Measurements from ENCODE around the gene KCNIP1. TPM values are rescaled to one million over a fixed set of nuclear protein-coding genes. Genes with fewer than 3 reads are reported as not detected.

KCNIP1 gene
- total RNA-seq, 2 donors from 2014 or later = 1.6 to 13.5 TPM

DNA sequence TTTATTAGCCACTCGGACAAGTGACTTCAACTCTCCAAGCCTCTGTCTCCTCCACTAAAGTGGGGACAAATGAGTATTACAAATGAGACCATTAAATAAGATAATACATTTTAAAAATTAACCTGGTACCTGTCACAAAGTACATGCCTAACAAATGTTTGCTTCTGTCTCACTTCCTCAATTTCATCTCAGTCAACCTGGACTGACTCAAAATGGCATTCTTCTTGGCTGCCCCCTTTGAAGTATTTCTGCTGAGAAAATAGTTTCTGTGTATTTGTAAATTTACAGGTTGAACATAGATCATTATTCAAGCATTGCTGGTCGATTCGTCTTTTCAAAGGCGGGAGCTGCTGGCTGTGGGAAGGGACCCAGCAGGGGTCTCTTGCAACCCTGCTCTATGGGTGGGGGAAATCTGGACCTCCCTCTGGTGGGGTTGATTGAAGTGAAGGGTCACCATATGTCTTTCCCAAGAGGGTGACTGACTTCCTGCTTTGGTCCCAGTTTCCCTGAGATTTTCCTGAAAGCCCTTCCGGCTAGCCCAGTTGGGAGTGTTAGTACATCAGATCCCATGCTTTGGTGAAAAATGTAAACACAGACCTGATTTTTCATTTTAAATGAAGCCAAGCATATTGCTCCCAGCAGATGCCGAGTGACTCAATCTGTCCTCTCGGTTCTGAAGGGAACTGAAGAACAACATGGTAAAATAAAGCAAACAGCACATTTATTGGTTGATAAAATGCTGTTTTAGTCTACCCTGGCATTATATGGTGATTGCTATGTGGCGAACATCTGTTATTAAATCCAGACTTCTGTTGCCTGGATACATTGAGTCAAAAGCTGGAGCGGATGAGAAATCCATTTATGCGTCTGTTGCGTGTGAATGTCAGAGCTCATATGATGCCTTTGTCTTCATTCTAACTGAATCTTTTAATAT, 73.0 kb downstream of the KCNIP1 start:
- no peaks in the 10 kb centered on the region for H3K4me1 ChIP-seq (replicated peaks)
- intact Hi-C loops (cut with DNase I) = no loop called here
- 76% methylated on average over 11 of the region's 11 CpGs for WGBS
- no peaks in the 10 kb centered on the region for H3K27me3 ChIP-seq (replicated peaks; ENCODE audit: insufficient read depth)
- H3K9me3 ChIP-seq = no peaks in the 10 kb centered on the region
- no peak overlapping the region for H3K4me3 ChIP-seq
- no peak overlapping the region for H3K27ac ChIP-seq
- no peak for DNase-seq (ENCODE audit: low spot score)
- TF ChIP-seq, protein P1, sequence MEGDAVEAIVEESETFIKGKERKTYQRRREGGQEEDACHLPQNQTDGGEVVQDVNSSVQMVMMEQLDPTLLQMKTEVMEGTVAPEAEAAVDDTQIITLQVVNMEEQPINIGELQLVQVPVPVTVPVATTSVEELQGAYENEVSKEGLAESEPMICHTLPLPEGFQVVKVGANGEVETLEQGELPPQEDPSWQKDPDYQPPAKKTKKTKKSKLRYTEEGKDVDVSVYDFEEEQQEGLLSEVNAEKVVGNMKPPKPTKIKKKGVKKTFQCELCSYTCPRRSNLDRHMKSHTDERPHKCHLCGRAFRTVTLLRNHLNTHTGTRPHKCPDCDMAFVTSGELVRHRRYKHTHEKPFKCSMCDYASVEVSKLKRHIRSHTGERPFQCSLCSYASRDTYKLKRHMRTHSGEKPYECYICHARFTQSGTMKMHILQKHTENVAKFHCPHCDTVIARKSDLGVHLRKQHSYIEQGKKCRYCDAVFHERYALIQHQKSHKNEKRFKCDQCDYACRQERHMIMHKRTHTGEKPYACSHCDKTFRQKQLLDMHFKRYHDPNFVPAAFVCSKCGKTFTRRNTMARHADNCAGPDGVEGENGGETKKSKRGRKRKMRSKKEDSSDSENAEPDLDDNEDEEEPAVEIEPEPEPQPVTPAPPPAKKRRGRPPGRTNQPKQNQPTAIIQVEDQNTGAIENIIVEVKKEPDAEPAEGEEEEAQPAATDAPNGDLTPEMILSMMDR (IDR thresholded peaks at IDR 0.05) = no peak
- TF ChIP-seq POLR2AphosphoS5 (IDR thresholded peaks at IDR 0.05) (no peak), POLR2A (IDR thresholded peaks at IDR 0.05) (no peak)
- H3K36me3 ChIP-seq = no peaks in the 10 kb centered on the region

DNA sequence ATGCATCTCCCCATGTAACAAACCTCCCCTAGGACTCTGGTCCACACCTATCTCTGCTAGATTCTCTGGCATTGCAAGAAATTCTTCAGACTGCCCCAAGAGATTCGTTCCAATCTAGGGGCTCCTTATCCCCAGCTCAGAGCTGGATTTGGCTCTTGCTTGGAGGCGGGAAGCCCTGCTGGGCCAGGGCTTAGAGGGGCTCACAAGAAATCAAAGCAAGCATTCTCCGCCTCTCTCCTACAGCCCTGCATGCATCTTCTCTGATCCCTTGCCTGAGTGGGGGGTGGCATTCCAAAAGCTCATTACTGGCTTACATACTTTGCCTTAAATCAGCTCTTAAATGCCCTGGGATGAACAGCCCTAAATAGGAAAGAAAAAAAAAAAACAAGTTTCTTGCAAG, 75.8 kb downstream of the KCNIP1 start:
- TF ChIP-seq POLR2AphosphoS5 (IDR thresholded peaks at IDR 0.05) = no peak
- DNase-seq (ENCODE audit: low spot score) = no peak
- 73% methylated on average over 3 of the region's 3 CpGs for WGBS
- Histone ChIP-seq H3K27ac (no peak overlapping the region), H3K9me3 (no peaks in the 10 kb centered on the region), H3K36me3 (no peaks in the 10 kb centered on the region), H3K4me3 (no peak overlapping the region), H3K27me3 (replicated peaks; ENCODE audit: insufficient read depth) (no peaks in the 10 kb centered on the region), H3K4me1 (replicated peaks) (no peaks in the 10 kb centered on the region)
- intact Hi-C loops (cut with DNase I) = no loop called here

DNA sequence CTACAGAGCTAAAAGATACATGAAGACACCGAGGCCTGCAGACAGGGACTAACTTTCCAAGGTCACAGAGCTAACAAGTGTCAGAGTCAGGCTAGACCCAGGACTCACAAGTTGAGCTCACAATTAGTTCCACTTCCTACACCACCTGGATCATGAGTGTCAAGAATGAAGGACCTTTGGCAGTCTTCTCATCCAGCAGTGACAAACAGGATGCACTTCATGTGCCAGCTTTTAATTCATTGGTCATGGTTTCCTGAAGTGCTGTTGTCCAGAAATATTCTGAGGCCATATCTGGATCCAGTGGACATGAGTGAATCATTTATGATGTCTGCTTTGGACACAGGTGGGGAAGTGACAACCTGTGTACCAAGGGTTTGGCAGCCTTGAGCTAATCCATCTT, 77.4 kb downstream of the KCNIP1 start:
- Histone ChIP-seq H3K4me1 (replicated peaks) (no peaks in the 10 kb centered on the region), H3K9me3 (no peaks in the 10 kb centered on the region), H3K27me3 (replicated peaks; ENCODE audit: insufficient read depth) (no peaks in the 10 kb centered on the region), H3K36me3 (no peaks in the 10 kb centered on the region), H3K27ac (no peak overlapping the region), H3K4me3 (no peak overlapping the region)
- 89% methylated on average over 1 of the region's 1 CpG for WGBS
- intact Hi-C loops (cut with DNase I) = no loop called here
- DNase-seq (ENCODE audit: low spot score) = no peak
- TF ChIP-seq POLR2AphosphoS5 (IDR thresholded peaks at IDR 0.05) (no peak), POLR2A (IDR thresholded peaks at IDR 0.05) (no peak)
- TF ChIP-seq, protein P1 (IDR thresholded peaks at IDR 0.05) = no peak

DNA sequence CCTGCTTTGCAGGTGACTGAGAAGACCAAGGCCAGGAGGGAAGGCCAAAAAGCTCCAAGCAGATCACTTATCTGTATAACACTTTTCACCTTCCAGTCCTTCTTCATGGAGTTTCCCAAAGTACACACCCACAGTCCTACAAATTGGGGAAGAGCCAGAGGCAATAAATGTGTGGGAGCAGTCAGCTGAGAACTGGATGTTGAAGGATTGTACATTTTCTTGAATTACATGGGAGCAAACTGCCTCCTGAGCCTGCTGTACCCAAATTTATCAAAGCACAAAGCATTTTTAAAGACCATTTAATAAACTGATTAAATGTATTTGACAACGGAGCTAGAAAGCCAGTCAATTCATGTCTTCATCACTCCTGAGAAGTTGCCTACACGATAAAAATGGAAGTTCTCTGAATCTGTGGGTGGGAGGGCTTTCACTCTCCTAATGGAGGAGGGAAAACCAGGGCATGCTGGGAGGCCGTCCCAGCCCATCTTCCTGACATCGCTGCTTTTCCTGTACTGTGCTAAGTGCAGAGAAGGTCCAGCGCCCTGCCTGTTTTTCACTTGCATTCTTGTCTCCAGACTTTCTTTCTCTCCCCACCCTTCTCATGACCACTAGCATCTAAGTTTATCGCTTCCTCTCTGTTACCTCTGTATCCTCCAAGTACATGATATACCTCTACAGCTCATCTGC, 79.0 kb downstream of the KCNIP1 start:
- 79% methylated on average over 6 of the region's 6 CpGs for WGBS
- H3K27ac ChIP-seq = no peak overlapping the region
- no peak overlapping the region for H3K4me3 ChIP-seq
- TF ChIP-seq, protein P1 (IDR thresholded peaks at IDR 0.05) = no peak
- no peak for DNase-seq (ENCODE audit: low spot score)
- H3K9me3 ChIP-seq = no peaks in the 10 kb centered on the region
- no peaks in the 10 kb centered on the region for H3K36me3 ChIP-seq
- H3K27me3 ChIP-seq (replicated peaks; ENCODE audit: insufficient read depth) = no peaks in the 10 kb centered on the region
- intact Hi-C loops (cut with DNase I) = no loop called here
- no peaks in the 10 kb centered on the region for H3K4me1 ChIP-seq (replicated peaks)

DNA sequence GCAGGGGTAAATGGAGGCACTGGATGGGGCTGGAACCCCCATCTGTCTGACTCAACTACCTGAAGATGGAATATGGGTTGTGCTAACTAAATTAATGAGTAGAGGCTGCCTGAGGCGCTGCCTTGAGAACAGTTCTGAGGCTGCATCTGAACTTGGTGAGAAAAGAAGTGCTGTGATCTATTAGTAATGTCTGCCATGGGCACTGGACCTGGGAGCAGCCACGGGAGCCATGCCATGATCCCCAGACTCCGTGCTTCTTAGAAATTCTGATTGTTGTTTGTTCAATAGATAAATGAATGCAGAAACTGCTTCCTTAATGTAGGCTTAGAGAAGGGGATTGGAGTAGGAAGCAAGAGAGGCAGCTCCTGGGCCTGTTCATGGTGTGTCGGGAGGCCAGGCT, 80.2 kb downstream of the KCNIP1 start:
- WGBS = 73% methylated on average over 4 of the region's 4 CpGs
- Histone ChIP-seq H3K9me3 (no peaks in the 10 kb centered on the region), H3K27me3 (replicated peaks; ENCODE audit: insufficient read depth) (no peaks in the 10 kb centered on the region), H3K4me3 (no peak overlapping the region), H3K36me3 (no peaks in the 10 kb centered on the region), H3K27ac (no peak overlapping the region), H3K4me1 (replicated peaks) (no peaks in the 10 kb centered on the region)
- intact Hi-C loops (cut with DNase I) = no loop called here
- TF ChIP-seq POLR2AphosphoS5 (IDR thresholded peaks at IDR 0.05) = no peak
- TF ChIP-seq, protein P1 (IDR thresholded peaks at IDR 0.05) = no peak
- no peak for TF ChIP-seq POLR2A (IDR thresholded peaks at IDR 0.05)
- no peak for DNase-seq (ENCODE audit: low spot score)
